ENCODE data around the gene UBR4. TPM values are rescaled to one million over a fixed set of nuclear protein-coding genes. Genes with fewer than 3 reads are reported as not detected.

Gene UBR4
- polyA plus RNA-seq, 1 donor from 2014 or later = 49.7 TPM

DNA sequence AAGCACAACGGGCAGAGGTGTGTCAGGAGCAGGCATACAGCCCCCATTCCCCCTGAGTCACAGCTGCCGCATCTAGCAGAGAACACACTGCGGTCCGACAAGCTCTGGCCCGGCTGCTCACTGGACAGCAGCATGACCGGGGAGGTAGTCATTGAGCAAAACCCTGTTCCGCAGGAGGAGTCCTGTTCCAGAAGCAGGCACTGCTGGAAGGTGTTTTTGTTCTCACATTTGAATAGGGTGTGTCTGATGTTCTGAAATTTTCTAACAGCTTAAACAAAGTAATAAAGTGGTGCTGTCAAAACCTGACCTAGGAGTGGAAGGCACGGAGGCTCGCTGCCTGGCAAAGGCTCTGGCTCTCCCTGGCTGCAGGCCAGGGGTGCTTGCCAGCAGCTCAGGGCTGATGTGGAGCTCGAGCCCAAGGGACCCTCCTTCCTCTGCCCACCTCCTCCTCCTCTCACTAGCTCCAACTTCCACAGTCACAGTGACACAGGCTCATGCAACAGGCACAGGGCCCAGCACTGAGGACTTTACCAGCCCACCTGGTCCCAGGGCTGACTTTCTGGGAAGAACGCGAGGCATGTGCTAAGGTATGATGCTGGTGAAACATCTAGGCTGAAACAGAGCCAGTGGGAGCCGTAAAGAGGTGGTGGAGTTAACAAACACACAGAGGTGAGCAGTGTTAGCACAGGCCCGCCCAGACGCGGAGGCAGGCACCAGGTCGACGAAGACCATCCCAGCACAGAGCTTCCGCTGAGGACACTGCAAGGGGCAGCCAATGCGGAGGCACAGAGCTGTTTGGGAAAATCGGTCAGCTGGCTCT is 135.0 kb downstream of the UBR4 start:
- no peaks in the 10 kb centered on the region for H3K79me2 ChIP-seq (replicated peaks; ENCODE audit: insufficient read depth, low read length)
- H4K20me1 ChIP-seq (ENCODE audit: insufficient read depth) = no peaks in the 10 kb centered on the region
- no peak overlapping the region for H2AFZ ChIP-seq (ENCODE audit: low read depth, low read length)
- H3K27me3 ChIP-seq (ENCODE audit: insufficient read depth, low read depth, low read length) = no peaks in the 10 kb centered on the region
- no peak for TF ChIP-seq EZH2 (IDR thresholded peaks at IDR 0.05; ENCODE audit: borderline replicate concordance, insufficient read depth, low read length, poor library complexity, severe bottlenecking)
- TF ChIP-seq CTCF (IDR thresholded peaks at IDR 0.05; ENCODE audit: poor library complexity, severe bottlenecking) = no peak
- TF ChIP-seq MXI1 (conservative IDR thresholded peaks at IDR 0.05; ENCODE audit: poor library complexity, severe bottlenecking) = no peak
- no peak for TF ChIP-seq REST (IDR thresholded peaks at IDR 0.05; ENCODE audit: borderline replicate concordance)
- no peak for TF ChIP-seq TAF1 (IDR thresholded peaks at IDR 0.05; ENCODE audit: low read depth)
- no peak for TF ChIP-seq RAD21 (conservative IDR thresholded peaks at IDR 0.05)
- TF ChIP-seq SMC3 (conservative IDR thresholded peaks at IDR 0.05; ENCODE audit: poor library complexity) = no peak
- TF ChIP-seq POLR2AphosphoS5 (IDR thresholded peaks at IDR 0.05) = no peak
- TF ChIP-seq EP300 (conservative IDR thresholded peaks at IDR 0.05; ENCODE audit: poor library complexity, severe bottlenecking) = no peak
- H3K36me3 ChIP-seq (ENCODE audit: insufficient read depth, low read length) = no peaks in the 10 kb centered on the region
- H3K4me2 ChIP-seq (ENCODE audit: low read length) = no peak overlapping the region
- H3K4me3 ChIP-seq (ENCODE audit: low read length) = no peak overlapping the region
- no peaks in the 10 kb centered on the region for H3K9me3 ChIP-seq (ENCODE audit: low read length)
- no peak overlapping the region for H3K27ac ChIP-seq (ENCODE audit: low read length)
- H3K9ac ChIP-seq (ENCODE audit: low read length) = no peak overlapping the region
- H3K9me2 ChIP-seq (ENCODE audit: insufficient read depth, low read length) = no peaks in the 10 kb centered on the region
- H3F3A ChIP-seq (ENCODE audit: insufficient read depth, low read length, poor library complexity, severe bottlenecking) = no peaks in the 10 kb centered on the region

GRCh38 chr1:19074361-19074901 is 135.6 kb downstream of the UBR4 start:
- no peaks in the 10 kb centered on the region for H4K20me1 ChIP-seq (ENCODE audit: insufficient read depth)
- H3K36me3 ChIP-seq (ENCODE audit: insufficient read depth, low read length) = no peaks in the 10 kb centered on the region
- no peak overlapping the region for H2AFZ ChIP-seq (ENCODE audit: low read depth, low read length)
- H3K4me2 ChIP-seq (ENCODE audit: low read length) = no peak overlapping the region
- H3K9me2 ChIP-seq (ENCODE audit: insufficient read depth, low read length) = no peaks in the 10 kb centered on the region
- no peaks in the 10 kb centered on the region for H3K79me2 ChIP-seq (replicated peaks; ENCODE audit: insufficient read depth, low read length)
- no peaks in the 10 kb centered on the region for H3K27me3 ChIP-seq (ENCODE audit: insufficient read depth, low read depth, low read length)
- no peak overlapping the region for H3K4me3 ChIP-seq (ENCODE audit: low read length)
- H3K9ac ChIP-seq (ENCODE audit: low read length) = no peak overlapping the region
- H3K9me3 ChIP-seq (ENCODE audit: low read length) = no peaks in the 10 kb centered on the region
- H3K27ac ChIP-seq (ENCODE audit: low read length) = no peak overlapping the region
- TF ChIP-seq POLR2AphosphoS5 (IDR thresholded peaks at IDR 0.05) = no peak
- TF ChIP-seq RAD21 (conservative IDR thresholded peaks at IDR 0.05) = no peak
- TF ChIP-seq TAF1 (IDR thresholded peaks at IDR 0.05; ENCODE audit: low read depth) = no peak
- TF ChIP-seq REST (IDR thresholded peaks at IDR 0.05; ENCODE audit: borderline replicate concordance) = no peak
- TF ChIP-seq EZH2 (IDR thresholded peaks at IDR 0.05; ENCODE audit: borderline replicate concordance, insufficient read depth, low read length, poor library complexity, severe bottlenecking) = no peak
- TF ChIP-seq MXI1 (conservative IDR thresholded peaks at IDR 0.05; ENCODE audit: poor library complexity, severe bottlenecking) = no peak
- no peak for TF ChIP-seq EP300 (conservative IDR thresholded peaks at IDR 0.05; ENCODE audit: poor library complexity, severe bottlenecking)
- TF ChIP-seq SMC3 (conservative IDR thresholded peaks at IDR 0.05; ENCODE audit: poor library complexity) = no peak
- no peak for TF ChIP-seq CTCF (IDR thresholded peaks at IDR 0.05; ENCODE audit: poor library complexity, severe bottlenecking)
- H3F3A ChIP-seq (ENCODE audit: insufficient read depth, low read length, poor library complexity, severe bottlenecking) = no peaks in the 10 kb centered on the region
